Neural progenitor cell (in vitro differentiated cells): ENCODE data around the gene CNOT11. TPM values are rescaled to one million over a fixed set of nuclear protein-coding genes. Genes with fewer than 3 reads are reported as not detected.

Source experiments
- DNase-seq: peaks from one replicate; pipeline ENCODE4 v3.0.0-alpha.2; 2016; ENCODE audit warnings: low spot score
- H2AFZ ChIP-seq: fragments of 200-600 bp; sonication (generic); replicated peaks from 2 replicates; pipeline ENCODE4 v1.6.1; 2016; ENCODE audit warnings: antibody characterized with exemption
- H3F3A ChIP-seq: fragments of 200-600 bp; sonication (generic); 2 replicates; pipeline ENCODE4 v1.6.1; 2016; ENCODE audit warnings: antibody characterized with exemption, low read depth
- H3K27ac ChIP-seq: fragments of 200-600 bp; sonication (generic); 2 replicates; pipeline ENCODE4 v1.5.1; 2016; ENCODE audit warnings: mild to moderate bottlenecking
- H3K27me3 ChIP-seq: fragments of 200-600 bp; sonication (generic); 2 replicates; pipeline ENCODE4 v1.6.1; 2016; ENCODE audit warnings: mild to moderate bottlenecking, moderate library complexity
- H3K36me3 ChIP-seq: fragments of 200-600 bp; sonication (generic); 2 replicates; pipeline ENCODE4 v1.5.1; 2016
- H3K4me1 ChIP-seq: fragments of 200-600 bp; sonication (generic); 2 replicates; pipeline ENCODE4 v1.6.1; 2016; ENCODE audit warnings: mixed run types
- H3K4me2 ChIP-seq: fragments of 200-600 bp; sonication (generic); 2 replicates; pipeline ENCODE4 v1.6.1; 2016
- H3K4me3 ChIP-seq: fragments of 200-600 bp; sonication (generic); 2 replicates; pipeline ENCODE4 v1.5.1; 2016
- H3K79me2 ChIP-seq: fragments of 200-600 bp; sonication (generic); 2 replicates; pipeline ENCODE4 v1.6.1; 2016; ENCODE audit warnings: low read depth
- H3K9ac ChIP-seq: fragments of 200-600 bp; sonication (generic); 2 replicates; pipeline ENCODE4 v1.6.1; 2016
- H3K9me3 ChIP-seq: fragments of 200-600 bp; sonication (generic); 2 replicates; pipeline ENCODE4 v1.5.1; 2016; ENCODE audit warnings: low read depth
- H4K20me1 ChIP-seq: fragments of 200-600 bp; sonication (generic); 2 replicates; pipeline ENCODE4 v1.6.1; 2016; ENCODE audit warnings: low read depth
- H3K27ac Mint-ChIP-seq: 3 replicates; pipeline ENCODE4 v1.8.0; 2021; ENCODE audit warnings: mixed read lengths
- H3K27me3 Mint-ChIP-seq: 2 replicates; pipeline ENCODE4 v1.8.0; 2022; ENCODE audit warnings: low read depth, mild to moderate bottlenecking, inconsistent platforms, moderate library complexity, mixed read lengths; ENCODE audit not compliant: insufficient read depth
- H3K36me3 Mint-ChIP-seq: 3 replicates; pipeline ENCODE4 v1.8.0; 2021; ENCODE audit warnings: mixed read lengths
- H3K4me1 Mint-ChIP-seq: 3 replicates; pipeline ENCODE4 v1.8.0; 2021; ENCODE audit warnings: mixed read lengths
- H3K4me3 Mint-ChIP-seq: 3 replicates; pipeline ENCODE4 v1.8.0; 2021; ENCODE audit warnings: mild to moderate bottlenecking, moderate library complexity, mixed read lengths
- H3K9me3 Mint-ChIP-seq: 3 replicates; pipeline ENCODE4 v1.8.0; 2020; ENCODE audit warnings: mixed read lengths
- EZH2 ChIP-seq: fragments of 200-600 bp; sonication (generic); IDR thresholded peaks from 2 replicates; pipeline ENCODE4 v1.6.1; 2017; ENCODE audit warnings: antibody characterized with exemption, mild to moderate bottlenecking, moderate library complexity
- EZH2phosphoT487 ChIP-seq: fragments of 200-600 bp; sonication (generic); IDR thresholded peaks from 2 replicates; pipeline ENCODE4 v1.6.1; 2017; ENCODE audit warnings: antibody characterized with exemption
- total RNA-seq: library from RNA; depleted of rRNA; stranded (reverse); fragments of >200 nt; gene quantifications from 2 replicates; pipeline ENCODE4 v1.2.3, GENCODE V29; 2015; ENCODE audit warnings: low replicate concordance
- TF ChIP-seq, protein P1 (sequence below): fragments of 200-600 bp; sonication (generic); IDR thresholded peaks from 2 replicates; pipeline ENCODE4 v1.5.1; 2017; ENCODE audit warnings: antibody characterized with exemption, mild to moderate bottlenecking

The CNOT11 gene
- total RNA-seq, 1 donor from 2014 or later, result 39.0 TPM

DNA sequence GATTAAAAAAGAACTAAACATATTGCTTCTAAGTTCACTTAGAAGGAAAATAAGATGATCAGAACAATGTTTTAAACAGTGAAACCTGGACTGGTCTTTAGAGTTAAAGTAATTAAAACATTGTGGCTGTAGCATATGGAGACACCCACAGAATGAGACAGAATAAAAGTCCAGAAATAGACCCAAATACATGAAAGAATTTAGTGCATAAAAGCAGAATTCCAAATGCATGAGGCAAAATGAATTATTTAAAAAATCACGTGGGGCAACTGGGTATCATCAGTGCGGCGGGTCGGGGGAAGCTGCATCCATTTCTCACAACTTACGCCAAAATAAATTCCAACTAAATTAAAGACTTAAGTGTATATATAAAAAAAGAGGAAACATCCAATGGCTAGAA, 43.7 kb downstream of the CNOT11 start:
- Mint-ChIP-seq H3K27me3 (no peaks in the 10 kb centered on the region), H3K9me3 (no peaks in the 10 kb centered on the region), H3K4me3 (no peak overlapping the region), H3K36me3 (peaks cover 3% of the 10 kb centered on the region), H3K27ac (no peak overlapping the region), H3K4me1 (no peaks in the 10 kb centered on the region)
- no peak overlapping the region for H3K4me2 ChIP-seq
- no peaks in the 10 kb centered on the region for H3K4me1 ChIP-seq
- no peaks in the 10 kb centered on the region for H3K27me3 ChIP-seq
- no peak overlapping the region for H2AFZ ChIP-seq
- no peak overlapping the region for H3K4me3 ChIP-seq
- no peaks in the 10 kb centered on the region for H3K9me3 ChIP-seq
- H4K20me1 ChIP-seq, result peaks cover 36% of the 10 kb centered on the region
- no peak for TF ChIP-seq EZH2
- TF ChIP-seq, protein P1, sequence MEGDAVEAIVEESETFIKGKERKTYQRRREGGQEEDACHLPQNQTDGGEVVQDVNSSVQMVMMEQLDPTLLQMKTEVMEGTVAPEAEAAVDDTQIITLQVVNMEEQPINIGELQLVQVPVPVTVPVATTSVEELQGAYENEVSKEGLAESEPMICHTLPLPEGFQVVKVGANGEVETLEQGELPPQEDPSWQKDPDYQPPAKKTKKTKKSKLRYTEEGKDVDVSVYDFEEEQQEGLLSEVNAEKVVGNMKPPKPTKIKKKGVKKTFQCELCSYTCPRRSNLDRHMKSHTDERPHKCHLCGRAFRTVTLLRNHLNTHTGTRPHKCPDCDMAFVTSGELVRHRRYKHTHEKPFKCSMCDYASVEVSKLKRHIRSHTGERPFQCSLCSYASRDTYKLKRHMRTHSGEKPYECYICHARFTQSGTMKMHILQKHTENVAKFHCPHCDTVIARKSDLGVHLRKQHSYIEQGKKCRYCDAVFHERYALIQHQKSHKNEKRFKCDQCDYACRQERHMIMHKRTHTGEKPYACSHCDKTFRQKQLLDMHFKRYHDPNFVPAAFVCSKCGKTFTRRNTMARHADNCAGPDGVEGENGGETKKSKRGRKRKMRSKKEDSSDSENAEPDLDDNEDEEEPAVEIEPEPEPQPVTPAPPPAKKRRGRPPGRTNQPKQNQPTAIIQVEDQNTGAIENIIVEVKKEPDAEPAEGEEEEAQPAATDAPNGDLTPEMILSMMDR, result no peak
- TF ChIP-seq EZH2phosphoT487, result no peak
- no peaks in the 10 kb centered on the region for H3F3A ChIP-seq
- no peaks in the 10 kb centered on the region for H3K36me3 ChIP-seq
- DNase-seq, result no peak
- H3K9ac ChIP-seq, result no peak overlapping the region
- no peak overlapping the region for H3K27ac ChIP-seq
- H3K79me2 ChIP-seq, result peaks cover 47% of the 10 kb centered on the region

DNA sequence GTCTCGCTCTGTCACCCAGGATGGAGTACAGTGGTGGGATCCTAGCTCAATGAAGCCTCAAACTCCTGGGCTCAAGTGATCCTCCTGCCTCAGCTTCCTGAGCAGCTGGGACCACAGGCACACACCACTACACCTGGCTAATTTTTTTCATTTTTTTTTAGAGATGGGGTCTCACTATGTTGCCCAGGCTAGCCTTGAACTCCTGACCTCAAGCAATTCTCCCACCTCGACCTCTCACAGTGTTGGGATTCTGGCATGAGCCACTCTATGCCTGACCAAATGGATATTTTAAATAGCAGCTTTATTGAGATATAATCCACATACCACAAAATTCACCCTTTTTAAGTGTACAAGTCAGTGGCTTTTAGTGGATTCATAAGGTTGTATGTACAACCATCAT, 44.7 kb downstream of the CNOT11 start:
- H3K4me1 ChIP-seq, result no peaks in the 10 kb centered on the region
- no peak for DNase-seq
- no peak overlapping the region for H3K4me3 ChIP-seq
- no peaks in the 10 kb centered on the region for H3K27me3 ChIP-seq
- Mint-ChIP-seq H3K4me1 (no peaks in the 10 kb centered on the region), H3K4me3 (no peak overlapping the region), H3K36me3 (peaks cover 6% of the 10 kb centered on the region), H3K9me3 (no peaks in the 10 kb centered on the region), H3K27ac (no peak overlapping the region), H3K27me3 (peaks cover under 1% of the 10 kb centered on the region)
- no peak overlapping the region for H3K4me2 ChIP-seq
- H3K27ac ChIP-seq, result no peak overlapping the region
- TF ChIP-seq, protein P1, result no peak
- TF ChIP-seq EZH2phosphoT487, result no peak
- TF ChIP-seq EZH2, result no peak
- H4K20me1 ChIP-seq, result peaks cover 36% of the 10 kb centered on the region
- no peaks in the 10 kb centered on the region for H3K9me3 ChIP-seq
- H3K79me2 ChIP-seq, result peaks cover 51% of the 10 kb centered on the region
- no peaks in the 10 kb centered on the region for H3K36me3 ChIP-seq
- no peaks in the 10 kb centered on the region for H3F3A ChIP-seq
- no peak overlapping the region for H2AFZ ChIP-seq
- no peak overlapping the region for H3K9ac ChIP-seq

DNA sequence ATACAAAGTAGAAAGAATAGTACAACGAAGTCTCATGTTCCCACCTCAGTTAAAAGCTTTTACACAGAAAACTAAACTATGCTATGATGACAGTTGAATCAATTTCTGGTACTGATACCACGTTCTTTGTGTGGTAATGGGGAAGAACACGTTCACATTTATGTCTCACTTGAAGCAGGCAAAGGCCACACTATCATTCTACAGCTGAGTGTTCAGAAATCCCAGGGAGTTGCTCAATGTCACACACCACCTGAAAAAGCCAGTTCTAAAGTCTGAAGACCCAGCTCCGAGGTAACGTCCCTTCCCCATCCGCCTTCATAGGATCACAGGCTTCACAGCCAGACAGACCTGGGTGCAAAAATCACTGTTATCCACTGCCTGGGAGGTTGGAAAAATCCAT, 46.9 kb downstream of the CNOT11 start:
- H4K20me1 ChIP-seq, result peaks cover 46% of the 10 kb centered on the region
- H3K27me3 Mint-ChIP-seq, result peaks cover 2% of the 10 kb centered on the region
- H3K4me2 ChIP-seq, result no peak overlapping the region
- H3K36me3 ChIP-seq, result no peaks in the 10 kb centered on the region
- H3K27me3 ChIP-seq, result no peaks in the 10 kb centered on the region
- no peaks in the 10 kb centered on the region for H3K9me3 ChIP-seq
- no peak overlapping the region for H3K4me3 Mint-ChIP-seq
- H3K36me3 Mint-ChIP-seq, result peaks cover 10% of the 10 kb centered on the region
- H3K4me1 Mint-ChIP-seq, result no peaks in the 10 kb centered on the region
- no peaks in the 10 kb centered on the region for H3K4me1 ChIP-seq
- no peak overlapping the region for H3K27ac Mint-ChIP-seq
- no peak overlapping the region for H2AFZ ChIP-seq
- no peak overlapping the region for H3K9ac ChIP-seq
- peaks cover 69% of the 10 kb centered on the region for H3K79me2 ChIP-seq
- H3K4me3 ChIP-seq, result no peak overlapping the region
- no peak for TF ChIP-seq EZH2
- no peak overlapping the region for H3K27ac ChIP-seq
- DNase-seq, result no peak
- H3F3A ChIP-seq, result no peaks in the 10 kb centered on the region
- H3K9me3 Mint-ChIP-seq, result peaks cover 2% of the 10 kb centered on the region

DNA sequence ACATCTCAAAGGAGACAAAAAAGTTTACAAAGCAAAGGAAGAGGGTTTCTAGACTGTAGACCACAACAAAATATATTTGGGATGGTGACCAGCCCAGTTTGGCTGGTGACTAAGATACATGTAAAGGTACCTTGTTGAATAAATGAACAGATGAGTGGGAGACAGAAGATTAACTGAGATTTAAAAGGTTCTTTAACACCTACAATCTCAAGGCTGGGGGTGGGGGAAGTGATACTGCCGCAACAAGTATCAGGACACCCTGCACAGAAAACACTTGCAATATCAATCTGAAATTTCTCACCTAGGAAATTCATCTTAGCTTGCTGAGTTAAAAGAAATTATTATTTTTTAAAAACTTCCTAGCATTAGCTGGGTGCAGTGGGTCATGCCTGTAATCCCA, 47.5 kb downstream of the CNOT11 start:
- Histone ChIP-seq H3K9ac (no peak overlapping the region), H3K4me3 (no peak overlapping the region), H3K4me1 (no peaks in the 10 kb centered on the region), H4K20me1 (peaks cover 46% of the 10 kb centered on the region), H3K4me2 (no peak overlapping the region), H3K36me3 (no peaks in the 10 kb centered on the region), H3K9me3 (no peaks in the 10 kb centered on the region), H3K27me3 (no peaks in the 10 kb centered on the region), H2AFZ (no peak overlapping the region), H3F3A (no peaks in the 10 kb centered on the region), H3K79me2 (peaks cover 74% of the 10 kb centered on the region), H3K27ac (no peak overlapping the region)
- Mint-ChIP-seq H3K27ac (no peak overlapping the region), H3K4me3 (no peak overlapping the region), H3K9me3 (peaks cover 2% of the 10 kb centered on the region), H3K27me3 (peaks cover 2% of the 10 kb centered on the region), H3K36me3 (peaks cover 11% of the 10 kb centered on the region), H3K4me1 (peaks cover 1% of the 10 kb centered on the region)
- TF ChIP-seq EZH2 (no peak), EZH2phosphoT487 (no peak)
- TF ChIP-seq, protein P1, result no peak
- DNase-seq, result no peak
